NCI-H2081 (cell line): ENCODE data around the gene WNT6.
A peak's percentile ranks its signal among the peaks of the same experiment; 100 is the strongest.

Experiments used
- DNase-seq, 2 experiments: peaks; one replicate each; lab custom pipeline; 2025; lab: John Stamatoyannopoulos, UW

Gene WNT6

GRCh38 chr2:218877891-218878290 lies 18.3 kb downstream of the WNT6 start:
- DNase-seq: no peak

GRCh38 chr2:218878486-218878885 lies 18.9 kb downstream of the WNT6 start:
- no peak for DNase-seq

GRCh38 chr2:218878926-218879761 lies 19.5 kb downstream of the WNT6 start:
- DNase-seq: peak in 1 of 2 experiments; percentile 23

GRCh38 chr2:218879776-218880101 lies 20.1 kb downstream of the WNT6 start:
- no peak for DNase-seq

- DNase-seq: peak; percentile 81 to 86
Measured at GRCh38 chr2:218880102-218880858, 20.7 kb downstream of the WNT6 start, which contains the start of gene WNT10A. TSS of gene WNT10A (plus strand) at chr2:218880852. CDS start at chr2:218880996, 144 bp downstream.

GRCh38 chr2:218880859-218881594 lies 21.4 kb downstream of the WNT6 start:
- DNase-seq: no peak

GRCh38 chr2:218881744-218882460 lies 22.3 kb downstream of the WNT6 start:
- no peak for DNase-seq

GRCh38 chr2:218882461-218882816 lies 22.8 kb downstream of the WNT6 start:
- DNase-seq: no peak

- no peak for DNase-seq
Measured at GRCh38 chr2:218882866-218883366, 23.3 kb downstream of the WNT6 start.

- no peak for DNase-seq
Measured at GRCh38 chr2:218883491-218884490, 24.2 kb downstream of the WNT6 start.

- no peak for DNase-seq
Measured at GRCh38 chr2:218884519-218884918, 24.9 kb downstream of the WNT6 start.

GRCh38 chr2:218885981-218886947 lies 26.7 kb downstream of the WNT6 start:
- peak; percentile 39 to 45 for DNase-seq

- DNase-seq: no peak
Measured at GRCh38 chr2:218887079-218887478, 27.5 kb downstream of the WNT6 start.

GRCh38 chr2:218888341-218888740 lies 28.7 kb downstream of the WNT6 start:
- DNase-seq: no peak

GRCh38 chr2:218889937-218890336 lies 30.3 kb downstream of the WNT6 start:
- DNase-seq: no peak

- DNase-seq: no peak
Measured at GRCh38 chr2:218890369-218890768, 30.8 kb downstream of the WNT6 start.

GRCh38 chr2:218891275-218892135 lies 31.9 kb downstream of the WNT6 start:
- no peak for DNase-seq

- peak; percentile 76 to 90 for DNase-seq
Measured at GRCh38 chr2:218892693-218893348, 33.2 kb downstream of the WNT6 start.
